ENCODE results near the gene ADIPOR1. TPM values are rescaled to one million over a fixed set of nuclear protein-coding genes. Genes with fewer than 3 reads are reported as not detected.
A peak's percentile ranks its signal among the peaks of the same experiment; 100 is the strongest.

ADIPOR1 gene
- polyA plus RNA-seq (2011; rRNA removed): 131 and 149 TPM in 2 replicates
- polyA plus RNA-seq (2012; cell fraction: cytosol; rRNA removed): 64.2 and 82.2 TPM in 2 replicates
- 28.4 and 37.9 TPM in 2 replicates for polyA plus RNA-seq (2012; cell fraction: nucleus; rRNA removed)
- polyA plus RNA-seq (2017; fragmentation: RNase III; extraction: RNeasy Plus Mini Kit Qiagen cat#74134 plus additional on column Dnase treatment): 51.4 to 56.4 TPM (median 55.2 TPM) in 3 replicates
- 152 and 176 TPM in 2 replicates for polyA minus RNA-seq (2011; rRNA and poly(A)+ RNA removed)

- TF ChIP-seq ZSCAN20 (CRISPR knock-in tag; IDR thresholded peaks at IDR 0.05) (no peak), KDM5A (IDR thresholded peaks at IDR 0.05) (peak; percentile 35; the same call in 1 of the 2 replicates), GATA3 (IDR thresholded peaks at IDR 0.05; ENCODE audit: borderline replicate concordance) (no peak), MAZ (IDR thresholded peaks at IDR 0.05; ENCODE audit: borderline replicate concordance, low read depth, low read length) (no peak), NR3C1 (IDR thresholded peaks at IDR 0.05) (no peak), POLR2A (IDR thresholded peaks at IDR 0.05; ENCODE audit: low read length) (peak; percentile 74), FOSL2 (IDR thresholded peaks at IDR 0.05) (no peak), FOSL2 (CRISPR knock-in tag; IDR thresholded peaks at IDR 0.05) (0 out of 2 replicates have a peak, but pooled peaks have one; percentile 4), JUN (IDR thresholded peaks at IDR 0.05) (peak; percentile 39 to 75; a peak in 3 of 5 replicates), PHF8 (IDR thresholded peaks at IDR 0.05; ENCODE audit: borderline replicate concordance, low read depth) (peak; percentile 96), ZC3H11A (IDR thresholded peaks at IDR 0.05) (no peak), RAD21 (conservative IDR thresholded peaks at IDR 0.05 in 1 of 2, IDR thresholded peaks at IDR 0.05 in 1 of 2) (no peak), ZNF302 (CRISPR knock-in tag; IDR thresholded peaks at IDR 0.05) (no peak), E2F6 (IDR thresholded peaks at IDR 0.05; ENCODE audit: borderline replicate concordance, low read depth) (no peak), NFE2L2 (conservative IDR thresholded peaks at IDR 0.05; ENCODE audit: low read length) (no peak), HOXA7 (CRISPR knock-in tag; IDR thresholded peaks at IDR 0.05) (no peak), EHMT2 (IDR thresholded peaks at IDR 0.05; ENCODE audit: low read depth) (no peak), CHD2 (IDR thresholded peaks at IDR 0.05; ENCODE audit: low read length, partially characterized antibody) (no peak)
- TF ChIP-seq, protein P1, sequence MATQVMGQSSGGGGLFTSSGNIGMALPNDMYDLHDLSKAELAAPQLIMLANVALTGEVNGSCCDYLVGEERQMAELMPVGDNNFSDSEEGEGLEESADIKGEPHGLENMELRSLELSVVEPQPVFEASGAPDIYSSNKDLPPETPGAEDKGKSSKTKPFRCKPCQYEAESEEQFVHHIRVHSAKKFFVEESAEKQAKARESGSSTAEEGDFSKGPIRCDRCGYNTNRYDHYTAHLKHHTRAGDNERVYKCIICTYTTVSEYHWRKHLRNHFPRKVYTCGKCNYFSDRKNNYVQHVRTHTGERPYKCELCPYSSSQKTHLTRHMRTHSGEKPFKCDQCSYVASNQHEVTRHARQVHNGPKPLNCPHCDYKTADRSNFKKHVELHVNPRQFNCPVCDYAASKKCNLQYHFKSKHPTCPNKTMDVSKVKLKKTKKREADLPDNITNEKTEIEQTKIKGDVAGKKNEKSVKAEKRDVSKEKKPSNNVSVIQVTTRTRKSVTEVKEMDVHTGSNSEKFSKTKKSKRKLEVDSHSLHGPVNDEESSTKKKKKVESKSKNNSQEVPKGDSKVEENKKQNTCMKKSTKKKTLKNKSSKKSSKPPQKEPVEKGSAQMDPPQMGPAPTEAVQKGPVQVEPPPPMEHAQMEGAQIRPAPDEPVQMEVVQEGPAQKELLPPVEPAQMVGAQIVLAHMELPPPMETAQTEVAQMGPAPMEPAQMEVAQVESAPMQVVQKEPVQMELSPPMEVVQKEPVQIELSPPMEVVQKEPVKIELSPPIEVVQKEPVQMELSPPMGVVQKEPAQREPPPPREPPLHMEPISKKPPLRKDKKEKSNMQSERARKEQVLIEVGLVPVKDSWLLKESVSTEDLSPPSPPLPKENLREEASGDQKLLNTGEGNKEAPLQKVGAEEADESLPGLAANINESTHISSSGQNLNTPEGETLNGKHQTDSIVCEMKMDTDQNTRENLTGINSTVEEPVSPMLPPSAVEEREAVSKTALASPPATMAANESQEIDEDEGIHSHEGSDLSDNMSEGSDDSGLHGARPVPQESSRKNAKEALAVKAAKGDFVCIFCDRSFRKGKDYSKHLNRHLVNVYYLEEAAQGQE (IDR thresholded peaks at IDR 0.05): no peak
- TF ChIP-seq, protein P2, sequence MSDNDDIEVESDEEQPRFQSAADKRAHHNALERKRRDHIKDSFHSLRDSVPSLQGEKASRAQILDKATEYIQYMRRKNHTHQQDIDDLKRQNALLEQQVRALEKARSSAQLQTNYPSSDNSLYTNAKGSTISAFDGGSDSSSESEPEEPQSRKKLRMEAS (IDR thresholded peaks at IDR 0.05): no peak
- TF ChIP-seq, protein P3, sequence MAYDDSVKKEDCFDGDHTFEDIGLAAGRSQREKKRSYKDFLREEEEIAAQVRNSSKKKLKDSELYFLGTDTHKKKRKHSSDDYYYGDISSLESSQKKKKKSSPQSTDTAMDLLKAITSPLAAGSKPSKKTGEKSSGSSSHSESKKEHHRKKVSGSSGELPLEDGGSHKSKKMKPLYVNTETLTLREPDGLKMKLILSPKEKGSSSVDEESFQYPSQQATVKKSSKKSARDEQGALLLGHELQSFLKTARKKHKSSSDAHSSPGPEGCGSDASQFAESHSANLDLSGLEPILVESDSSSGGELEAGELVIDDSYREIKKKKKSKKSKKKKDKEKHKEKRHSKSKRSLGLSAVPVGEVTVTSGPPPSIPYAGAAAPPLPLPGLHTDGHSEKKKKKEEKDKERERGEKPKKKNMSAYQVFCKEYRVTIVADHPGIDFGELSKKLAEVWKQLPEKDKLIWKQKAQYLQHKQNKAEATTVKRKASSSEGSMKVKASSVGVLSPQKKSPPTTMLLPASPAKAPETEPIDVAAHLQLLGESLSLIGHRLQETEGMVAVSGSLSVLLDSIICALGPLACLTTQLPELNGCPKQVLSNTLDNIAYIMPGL (CRISPR knock-in tag; IDR thresholded peaks at IDR 0.05; ENCODE audit: borderline replicate concordance): no peak
- TF ChIP-seq, protein P4, sequence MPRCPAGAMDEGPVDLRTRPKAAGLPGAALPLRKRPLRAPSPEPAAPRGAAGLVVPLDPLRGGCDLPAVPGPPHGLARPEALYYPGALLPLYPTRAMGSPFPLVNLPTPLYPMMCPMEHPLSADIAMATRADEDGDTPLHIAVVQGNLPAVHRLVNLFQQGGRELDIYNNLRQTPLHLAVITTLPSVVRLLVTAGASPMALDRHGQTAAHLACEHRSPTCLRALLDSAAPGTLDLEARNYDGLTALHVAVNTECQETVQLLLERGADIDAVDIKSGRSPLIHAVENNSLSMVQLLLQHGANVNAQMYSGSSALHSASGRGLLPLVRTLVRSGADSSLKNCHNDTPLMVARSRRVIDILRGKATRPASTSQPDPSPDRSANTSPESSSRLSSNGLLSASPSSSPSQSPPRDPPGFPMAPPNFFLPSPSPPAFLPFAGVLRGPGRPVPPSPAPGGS (IDR thresholded peaks at IDR 0.05): peak; percentile 62; the same call in 2 of the 3 replicates
- CTCF ChIA-PET: no interaction called here
- H3K9me3 ChIP-seq: no peaks in the 10 kb centered on the region
- H3K4me2 ChIP-seq: peak within 1 kb of the TSS; percentile 91
- ATAC-seq: peak; percentile 98 to 99
- DNase-seq (ENCODE audit: low read depth in 1 of 2, low spot score in 1 of 2): peak; percentile 83 to 95
- POLR2A ChIA-PET: no interaction called here
- H3K27ac ChIP-seq: peak within 1 kb of the TSS; percentile 97
- peaks cover 37% of the 10 kb centered on the region for H3K4me1 ChIP-seq
- H3K4me3 ChIP-seq: peak within 1 kb of the TSS; percentile 96
- 2% methylated on average over 31 of the region's 86 CpGs for WGBS (ENCODE audit: missing lambda C conversion rate)
- no peak for FAIRE-seq
Observed at GRCh38 chr1:202957733-202958543, at the start of gene ADIPOR1. ADIPOR1 (minus strand) TSS chr1:202958312; CDS start chr1:202951070, 7,242 bp downstream.
